ENCODE measurements around the gene KLHL40.
A peak's percentile ranks its signal among the peaks of the same experiment; 100 is the strongest.

KLHL40 gene, protein sequence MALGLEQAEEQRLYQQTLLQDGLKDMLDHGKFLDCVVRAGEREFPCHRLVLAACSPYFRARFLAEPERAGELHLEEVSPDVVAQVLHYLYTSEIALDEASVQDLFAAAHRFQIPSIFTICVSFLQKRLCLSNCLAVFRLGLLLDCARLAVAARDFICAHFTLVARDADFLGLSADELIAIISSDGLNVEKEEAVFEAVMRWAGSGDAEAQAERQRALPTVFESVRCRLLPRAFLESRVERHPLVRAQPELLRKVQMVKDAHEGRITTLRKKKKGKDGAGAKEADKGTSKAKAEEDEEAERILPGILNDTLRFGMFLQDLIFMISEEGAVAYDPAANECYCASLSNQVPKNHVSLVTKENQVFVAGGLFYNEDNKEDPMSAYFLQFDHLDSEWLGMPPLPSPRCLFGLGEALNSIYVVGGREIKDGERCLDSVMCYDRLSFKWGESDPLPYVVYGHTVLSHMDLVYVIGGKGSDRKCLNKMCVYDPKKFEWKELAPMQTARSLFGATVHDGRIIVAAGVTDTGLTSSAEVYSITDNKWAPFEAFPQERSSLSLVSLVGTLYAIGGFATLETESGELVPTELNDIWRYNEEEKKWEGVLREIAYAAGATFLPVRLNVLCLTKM

DNA sequence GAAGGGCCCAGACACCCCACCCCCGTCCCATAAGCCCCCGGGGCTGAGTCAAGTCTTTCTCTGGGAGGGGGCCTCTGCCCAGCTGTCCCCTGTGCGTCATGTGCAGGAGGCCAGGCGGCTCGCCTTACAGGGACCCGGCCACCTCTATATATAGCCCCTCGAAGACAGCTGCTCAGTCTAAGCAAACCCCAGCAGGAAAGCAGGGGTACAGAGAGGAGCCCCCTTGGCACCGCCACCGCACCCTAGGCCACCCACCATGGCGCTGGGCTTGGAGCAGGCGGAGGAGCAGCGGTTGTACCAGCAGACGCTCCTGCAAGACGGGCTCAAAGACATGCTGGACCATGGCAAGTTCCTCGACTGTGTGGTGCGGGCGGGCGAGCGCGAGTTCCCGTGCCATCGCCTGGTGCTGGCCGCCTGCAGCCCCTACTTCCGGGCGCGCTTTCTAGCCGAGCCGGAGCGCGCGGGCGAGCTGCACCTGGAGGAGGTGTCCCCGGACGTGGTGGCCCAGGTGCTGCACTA, at the start of gene KLHL40:
KLHL40 (plus strand) TSS at position 175 of the 519 bp plus-strand sequence; CDS start at position 257, 82 bp downstream.
- Histone ChIP-seq H3K4me3 (ENCODE audit: severe bottlenecking) (no peak within 1 kb of the TSS), H3K36me3 (ENCODE audit: low read depth) (no peaks in the 10 kb centered on the region), H3K27me3 (ENCODE audit: insufficient read depth, poor library complexity, severe bottlenecking) (peaks cover 19% of the 10 kb centered on the region), H3K4me1 (ENCODE audit: insufficient read depth, poor library complexity, severe bottlenecking) (peaks cover 4% of the 10 kb centered on the region), H3K9me3 (ENCODE audit: severe bottlenecking) (no peaks in the 10 kb centered on the region), H3K27ac (ENCODE audit: poor library complexity, severe bottlenecking) (no peak within 1 kb of the TSS)
- DNase-seq (ENCODE audit: low spot score) (peak; percentile 38), ATAC-seq (ENCODE audit: low read depth) (no peak)
- TF ChIP-seq, protein P1, sequence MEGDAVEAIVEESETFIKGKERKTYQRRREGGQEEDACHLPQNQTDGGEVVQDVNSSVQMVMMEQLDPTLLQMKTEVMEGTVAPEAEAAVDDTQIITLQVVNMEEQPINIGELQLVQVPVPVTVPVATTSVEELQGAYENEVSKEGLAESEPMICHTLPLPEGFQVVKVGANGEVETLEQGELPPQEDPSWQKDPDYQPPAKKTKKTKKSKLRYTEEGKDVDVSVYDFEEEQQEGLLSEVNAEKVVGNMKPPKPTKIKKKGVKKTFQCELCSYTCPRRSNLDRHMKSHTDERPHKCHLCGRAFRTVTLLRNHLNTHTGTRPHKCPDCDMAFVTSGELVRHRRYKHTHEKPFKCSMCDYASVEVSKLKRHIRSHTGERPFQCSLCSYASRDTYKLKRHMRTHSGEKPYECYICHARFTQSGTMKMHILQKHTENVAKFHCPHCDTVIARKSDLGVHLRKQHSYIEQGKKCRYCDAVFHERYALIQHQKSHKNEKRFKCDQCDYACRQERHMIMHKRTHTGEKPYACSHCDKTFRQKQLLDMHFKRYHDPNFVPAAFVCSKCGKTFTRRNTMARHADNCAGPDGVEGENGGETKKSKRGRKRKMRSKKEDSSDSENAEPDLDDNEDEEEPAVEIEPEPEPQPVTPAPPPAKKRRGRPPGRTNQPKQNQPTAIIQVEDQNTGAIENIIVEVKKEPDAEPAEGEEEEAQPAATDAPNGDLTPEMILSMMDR (IDR thresholded peaks at IDR 0.05; ENCODE audit: poor library complexity, severe bottlenecking) = no peak

DNA sequence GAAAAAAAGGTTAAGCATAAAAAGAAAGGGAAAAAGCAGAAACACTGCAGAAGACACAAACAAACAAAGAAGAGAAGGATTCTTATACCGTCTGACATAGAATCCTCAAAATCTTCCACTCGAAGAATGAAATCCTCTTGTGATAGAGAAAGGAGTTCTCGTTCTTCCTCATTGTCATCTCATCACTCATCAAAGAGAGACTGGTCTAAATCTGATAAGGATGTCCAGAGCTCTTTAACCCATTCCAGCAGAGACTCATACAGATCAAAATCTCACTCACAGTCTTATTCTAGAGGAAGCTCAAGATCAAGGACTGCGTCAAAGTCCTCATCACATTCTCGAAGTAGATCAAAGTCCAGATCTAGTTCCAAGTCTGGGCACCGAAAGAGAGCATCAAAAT, 48.3 kb upstream of the KLHL40 start:
- Histone ChIP-seq H3K9me3 (ENCODE audit: severe bottlenecking) (no peaks in the 10 kb centered on the region), H3K27me3 (ENCODE audit: insufficient read depth, poor library complexity, severe bottlenecking) (no peaks in the 10 kb centered on the region), H3K36me3 (ENCODE audit: low read depth) (peaks cover 98% of the 10 kb centered on the region), H3K27ac (ENCODE audit: poor library complexity, severe bottlenecking) (no peak overlapping the region), H3K4me1 (ENCODE audit: insufficient read depth, poor library complexity, severe bottlenecking) (no peaks in the 10 kb centered on the region), H3K4me3 (ENCODE audit: severe bottlenecking) (no peak overlapping the region)
- no peak for DNase-seq (ENCODE audit: low spot score)
- TF ChIP-seq, protein P1 (IDR thresholded peaks at IDR 0.05; ENCODE audit: poor library complexity, severe bottlenecking) = no peak
- no peak for ATAC-seq (ENCODE audit: low read depth)

DNA sequence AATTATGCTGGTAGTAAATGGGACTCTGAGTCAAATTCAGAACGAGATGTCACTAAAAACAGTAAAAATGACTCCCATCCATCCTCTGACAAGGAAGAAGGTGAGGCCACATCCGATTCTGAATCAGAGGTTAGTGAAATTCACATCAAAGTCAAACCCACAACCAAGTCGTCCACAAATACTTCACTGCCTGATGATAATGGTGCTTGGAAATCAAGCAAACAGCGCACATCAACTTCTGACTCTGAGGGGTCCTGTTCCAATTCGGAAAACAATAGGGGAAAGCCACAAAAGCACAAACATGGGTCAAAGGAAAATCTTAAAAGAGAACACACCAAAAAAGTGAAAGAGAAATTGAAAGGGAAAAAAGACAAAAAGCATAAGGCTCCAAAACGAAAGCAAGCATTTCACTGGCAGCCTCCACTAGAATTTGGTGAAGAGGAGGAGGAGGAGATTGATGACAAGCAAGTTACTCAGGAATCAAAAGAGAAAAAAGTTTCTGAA, 46.9 kb upstream of the KLHL40 start:
- H3K27ac ChIP-seq (ENCODE audit: poor library complexity, severe bottlenecking) = no peak overlapping the region

DNA sequence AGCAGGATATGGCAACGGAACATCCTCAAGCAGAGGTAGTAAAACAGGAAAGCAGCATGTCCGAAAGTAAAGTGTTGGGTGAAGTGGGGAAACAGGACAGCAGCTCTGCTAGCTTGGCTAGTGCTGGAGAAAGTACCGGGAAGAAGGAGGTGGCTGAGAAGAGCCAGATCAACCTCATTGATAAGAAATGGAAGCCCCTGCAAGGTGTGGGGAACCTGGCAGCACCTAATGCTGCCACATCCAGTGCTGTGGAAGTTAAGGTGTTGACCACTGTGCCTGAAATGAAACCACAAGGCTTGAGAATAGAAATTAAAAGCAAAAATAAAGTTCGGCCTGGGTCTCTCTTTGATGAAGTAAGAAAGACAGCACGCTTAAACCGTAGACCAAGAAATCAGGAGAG, 46.1 kb upstream of the KLHL40 start:
- Histone ChIP-seq H3K4me3 (ENCODE audit: severe bottlenecking) (no peak overlapping the region), H3K9me3 (ENCODE audit: severe bottlenecking) (no peaks in the 10 kb centered on the region), H3K36me3 (ENCODE audit: low read depth) (peaks cover 98% of the 10 kb centered on the region), H3K27me3 (ENCODE audit: insufficient read depth, poor library complexity, severe bottlenecking) (no peaks in the 10 kb centered on the region), H3K27ac (ENCODE audit: poor library complexity, severe bottlenecking) (no peak overlapping the region), H3K4me1 (ENCODE audit: insufficient read depth, poor library complexity, severe bottlenecking) (no peaks in the 10 kb centered on the region)
- no peak for ATAC-seq (ENCODE audit: low read depth)
- DNase-seq (ENCODE audit: low spot score) = no peak
- TF ChIP-seq, protein P1 (IDR thresholded peaks at IDR 0.05; ENCODE audit: poor library complexity, severe bottlenecking) = no peak

More for the DNA sequence above, 46.9 kb upstream of the KLHL40 start:
- TF ChIP-seq, protein P1 (IDR thresholded peaks at IDR 0.05; ENCODE audit: poor library complexity, severe bottlenecking) = no peak
- Histone ChIP-seq H3K4me3 (ENCODE audit: severe bottlenecking) (no peak overlapping the region), H3K36me3 (ENCODE audit: low read depth) (peaks cover 98% of the 10 kb centered on the region), H3K4me1 (ENCODE audit: insufficient read depth, poor library complexity, severe bottlenecking) (no peaks in the 10 kb centered on the region), H3K27me3 (ENCODE audit: insufficient read depth, poor library complexity, severe bottlenecking) (no peaks in the 10 kb centered on the region), H3K9me3 (ENCODE audit: severe bottlenecking) (no peaks in the 10 kb centered on the region)
- ATAC-seq (ENCODE audit: low read depth) (no peak), DNase-seq (ENCODE audit: low spot score) (no peak)
